Measurements from ENCODE around the gene XBP1.

- TF ChIP-seq EZH2 (IDR thresholded peaks at IDR 0.05; ENCODE audit: borderline replicate concordance, low read length) = no peak
- TF ChIP-seq CTCF (IDR thresholded peaks at IDR 0.05; ENCODE audit: low read length) = no peak
These were observed 4.2 kb downstream of the XBP1 start for GRCh38 chr22:28795932-28796856.

Data from OCI-LY1 (cell line).